Left hindlimb (tissue), 1 donor: ENCODE measurements around the gene PDGFRB.

Experiments
- DNase-seq: peaks from one replicate; pipeline ENCODE4 v3.0.0-alpha.2; 2018

PDGFRB gene

DNA sequence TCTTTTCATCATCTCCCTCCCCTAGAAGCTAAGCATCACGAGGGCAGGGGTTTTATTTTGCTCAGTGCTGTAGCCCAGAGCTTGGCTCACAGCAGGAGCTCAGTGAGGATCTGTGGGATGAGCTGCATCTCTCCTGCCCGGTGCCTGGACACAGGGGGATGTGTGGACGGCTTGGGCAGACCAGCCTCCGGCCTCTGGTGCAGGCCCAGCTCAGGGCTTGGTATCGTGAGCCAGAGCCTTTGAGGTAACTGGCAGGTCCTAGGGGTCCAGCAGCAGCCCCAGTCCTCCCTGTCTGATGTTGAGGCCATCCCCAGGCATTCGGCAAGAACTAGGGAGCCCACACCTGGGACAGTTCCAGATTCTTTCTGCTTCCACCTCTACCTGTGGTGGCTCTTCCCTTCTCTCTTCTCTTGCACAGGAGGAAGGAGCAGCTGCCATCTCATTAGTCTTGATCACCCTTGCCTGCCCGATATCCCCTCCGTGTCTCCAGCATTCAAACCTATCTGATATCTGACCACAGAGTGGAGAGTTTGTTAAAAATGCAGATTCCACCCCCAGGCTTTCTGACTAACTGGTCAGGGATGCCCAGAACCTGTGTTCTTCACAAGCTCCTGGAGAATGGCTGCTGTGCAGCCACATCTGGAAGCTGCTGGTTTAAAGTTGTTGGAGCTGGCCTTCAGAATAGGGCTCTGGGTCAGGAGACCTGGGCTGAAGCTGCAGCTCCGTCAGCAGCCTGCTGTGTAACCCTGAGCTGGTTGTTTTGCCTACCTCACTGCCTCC lies 26.3 kb upstream of the PDGFRB start:
- DNase-seq = no peak

DNA sequence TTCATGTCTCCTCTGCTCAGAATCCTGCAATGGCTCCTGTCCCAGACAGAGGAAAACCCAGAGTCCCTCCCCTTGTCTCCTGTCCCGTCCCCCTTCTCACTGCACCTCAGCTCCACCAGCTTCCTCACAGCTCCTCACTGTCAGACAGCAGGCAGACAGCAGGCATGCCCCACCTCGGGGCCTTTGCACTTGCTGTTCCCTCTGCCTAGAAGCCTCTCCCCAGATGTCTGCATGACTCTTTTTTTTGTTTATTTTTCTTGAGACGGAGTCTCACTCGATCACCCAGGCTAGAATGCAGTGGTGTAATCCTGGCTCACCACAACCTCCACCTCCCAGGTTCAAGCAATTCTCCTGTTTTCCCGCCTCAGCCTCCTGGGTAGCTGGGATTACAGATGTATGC lies 25.4 kb upstream of the PDGFRB start:
- no peak for DNase-seq

DNA sequence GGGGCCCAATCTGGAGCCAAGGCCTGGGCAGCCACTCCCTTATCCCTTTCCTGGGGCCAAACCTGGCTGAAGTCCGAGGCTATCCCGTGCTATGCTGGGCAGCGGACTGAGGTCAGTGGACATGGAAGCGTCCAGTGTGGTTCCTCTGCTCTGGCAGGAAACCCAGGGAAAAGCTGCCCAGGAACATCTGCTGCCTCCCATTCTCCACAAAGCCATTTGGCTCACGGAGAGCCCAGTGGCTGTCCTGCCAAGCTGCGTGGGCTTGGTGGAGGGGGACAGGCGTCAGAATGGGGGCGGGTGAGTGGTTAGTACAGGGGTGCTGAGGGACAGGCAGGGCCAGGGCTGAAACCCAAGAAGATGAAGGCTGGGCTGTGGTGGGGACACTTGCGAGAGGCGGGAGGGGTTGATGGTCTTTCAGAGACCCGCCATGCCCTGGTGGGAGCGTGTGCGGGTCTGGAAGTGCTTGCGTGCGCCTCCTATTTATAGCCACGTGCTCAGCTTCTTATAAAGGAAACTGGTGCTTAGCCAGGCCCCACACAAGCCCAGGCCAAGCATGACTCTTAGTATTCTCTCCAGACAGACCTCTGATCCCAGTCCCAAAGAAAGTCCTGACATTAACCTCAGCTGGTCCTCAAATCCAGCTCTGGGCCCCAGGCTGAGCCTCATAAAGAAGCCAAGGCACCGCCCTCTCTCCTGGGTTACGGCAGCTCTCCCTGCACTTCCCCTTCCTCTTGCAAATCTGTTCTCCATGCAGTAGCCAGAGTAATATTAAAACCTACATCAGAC lies 24.8 kb upstream of the PDGFRB start:
- peak; percentile 90 for DNase-seq

- no peak for DNase-seq
Measured at GRCh38 chr5:150179019-150179620, 23.5 kb upstream of the PDGFRB start.

- no peak for DNase-seq
Measured at GRCh38 chr5:150178262-150178661, 22.6 kb upstream of the PDGFRB start.

DNA sequence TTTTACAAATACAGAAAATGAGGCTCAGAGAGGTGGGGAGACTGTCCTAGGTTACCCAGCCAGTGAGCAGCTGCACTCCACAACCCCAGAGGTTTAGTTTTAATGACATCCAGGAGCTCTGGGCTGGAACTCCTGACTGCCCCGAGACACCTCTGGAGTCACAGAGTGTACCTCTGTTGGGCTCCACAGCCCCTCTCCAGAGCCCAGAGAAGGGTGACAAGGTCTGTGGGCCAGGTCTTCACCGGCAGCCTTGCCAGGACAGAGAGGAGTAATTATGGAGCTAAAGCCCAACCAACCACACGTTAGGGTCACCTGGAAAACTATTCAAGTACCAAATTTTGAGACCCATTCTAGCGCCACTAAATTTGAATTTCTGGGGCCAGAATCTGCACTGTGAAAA lies 22.1 kb upstream of the PDGFRB start:
- no peak for DNase-seq

DNA sequence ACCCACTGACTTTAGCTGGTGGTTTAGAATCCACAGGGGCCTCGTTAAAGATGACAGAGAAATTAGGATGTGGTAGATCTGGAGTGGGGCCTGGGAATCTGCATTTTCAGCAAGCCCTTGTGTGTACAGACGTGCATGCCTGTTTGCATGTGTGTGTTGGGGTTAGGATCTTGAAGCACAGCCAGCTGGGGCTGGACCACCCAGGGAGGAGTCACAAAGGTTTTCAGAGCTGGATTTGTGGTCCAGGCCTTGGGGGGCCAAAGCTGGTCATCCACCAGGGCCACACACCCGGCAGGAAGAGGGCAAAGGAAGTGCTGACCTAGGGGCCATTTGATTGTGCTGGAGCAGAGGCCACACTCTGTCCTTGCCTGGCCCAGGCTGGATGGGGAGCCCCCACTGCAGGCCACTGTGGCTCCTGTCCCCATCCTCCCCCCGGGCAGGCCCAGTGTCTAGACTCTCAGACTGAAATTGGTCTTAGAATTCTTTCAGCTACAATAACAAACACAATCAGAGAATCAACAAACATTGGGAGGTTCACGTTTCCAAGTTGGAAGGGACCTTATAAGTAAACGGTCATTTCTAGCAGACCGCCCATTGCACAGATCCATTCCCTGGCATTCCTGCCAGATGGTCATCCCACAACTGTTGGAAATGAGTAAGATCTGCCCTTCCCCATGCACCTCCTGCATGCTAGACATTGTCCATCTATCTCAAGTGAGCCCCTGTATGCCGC lies 21.3 kb upstream of the PDGFRB start:
- DNase-seq = no peak

- no peak for DNase-seq
Measured at GRCh38 chr5:150175536-150175935, 19.9 kb upstream of the PDGFRB start.

DNA sequence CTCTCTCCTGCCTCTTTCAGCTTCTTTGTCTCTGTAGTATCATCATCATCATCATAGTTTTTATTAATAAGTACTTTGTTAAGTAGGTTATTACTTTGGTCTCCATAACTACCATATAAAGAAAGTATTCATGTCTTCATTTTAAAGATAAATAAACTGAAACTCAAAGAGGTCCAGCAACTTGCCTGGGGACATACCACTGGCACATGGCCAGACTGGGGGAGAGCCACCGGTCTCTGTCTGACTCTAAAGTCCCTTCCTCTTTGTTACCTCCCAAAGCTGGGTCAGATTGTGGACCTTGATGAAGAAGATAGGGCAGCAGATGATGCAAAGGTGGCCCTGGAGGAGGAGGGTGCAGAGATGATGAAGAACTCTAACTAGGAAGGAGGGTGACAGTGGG lies 19.4 kb upstream of the PDGFRB start:
- DNase-seq = no peak

DNA sequence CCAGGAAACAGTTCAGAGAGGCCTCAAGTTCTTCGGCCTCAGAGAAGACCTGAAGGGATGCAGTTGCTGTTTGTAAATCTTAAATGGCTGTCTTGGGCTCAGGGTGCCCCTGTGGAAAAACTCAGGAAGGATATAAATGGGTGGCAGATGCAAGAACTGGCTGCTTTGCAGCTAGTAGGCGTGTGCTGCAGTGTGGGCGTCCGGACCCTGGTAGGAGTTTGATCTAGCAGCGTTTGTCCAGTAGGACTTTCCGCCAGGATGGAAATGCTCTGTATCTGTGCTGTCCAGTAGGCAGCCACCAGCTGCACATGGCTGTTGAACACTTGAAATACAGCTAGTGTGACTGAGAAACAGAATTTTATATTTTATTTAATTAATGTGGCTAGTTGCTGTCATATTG lies 18.6 kb upstream of the PDGFRB start:
- DNase-seq = no peak

GRCh38 chr5:150173161-150173560 lies 17.5 kb upstream of the PDGFRB start:
- no peak for DNase-seq

- DNase-seq = no peak
Measured at GRCh38 chr5:150172556-150172955, 16.9 kb upstream of the PDGFRB start.

DNA sequence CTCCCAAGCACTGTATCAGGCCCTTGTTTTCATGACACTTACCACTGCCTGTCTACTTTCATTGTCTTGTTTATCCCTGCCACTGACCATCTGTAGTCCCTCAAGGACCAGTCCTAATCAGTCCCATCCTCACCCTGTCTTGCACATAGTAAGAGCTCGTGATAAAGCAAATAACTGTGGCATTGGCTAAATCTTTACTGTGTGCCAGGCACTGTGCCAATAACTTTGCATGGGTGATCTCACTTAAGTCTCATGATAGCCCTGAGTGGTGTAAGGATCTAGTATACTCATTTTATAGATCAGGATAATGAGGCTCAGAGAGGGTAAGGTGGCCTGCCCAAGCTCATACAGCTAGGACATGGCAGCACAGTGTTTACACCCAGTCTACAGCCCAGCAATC lies 16.5 kb upstream of the PDGFRB start:
- DNase-seq = no peak

DNA sequence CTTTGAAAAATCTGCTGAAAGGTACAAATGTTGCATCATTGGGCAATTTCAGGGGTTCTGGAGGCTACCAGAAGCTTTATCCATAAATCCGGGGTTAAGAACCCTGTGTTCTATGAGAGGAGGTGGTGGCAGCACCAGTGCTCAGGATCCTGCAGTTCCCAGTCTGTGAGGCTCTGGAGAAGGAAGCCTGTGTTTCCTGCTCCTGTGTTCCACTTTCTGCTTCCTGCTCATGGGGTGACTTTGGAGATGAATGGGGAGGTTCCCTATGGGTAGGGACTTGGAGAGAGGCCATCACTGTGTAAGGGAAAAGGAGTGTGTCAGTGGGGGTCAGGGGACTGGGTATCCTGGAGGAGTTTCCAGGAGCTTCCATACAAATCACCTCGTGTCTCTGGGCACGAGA lies 13.2 kb upstream of the PDGFRB start:
- no peak for DNase-seq

DNA sequence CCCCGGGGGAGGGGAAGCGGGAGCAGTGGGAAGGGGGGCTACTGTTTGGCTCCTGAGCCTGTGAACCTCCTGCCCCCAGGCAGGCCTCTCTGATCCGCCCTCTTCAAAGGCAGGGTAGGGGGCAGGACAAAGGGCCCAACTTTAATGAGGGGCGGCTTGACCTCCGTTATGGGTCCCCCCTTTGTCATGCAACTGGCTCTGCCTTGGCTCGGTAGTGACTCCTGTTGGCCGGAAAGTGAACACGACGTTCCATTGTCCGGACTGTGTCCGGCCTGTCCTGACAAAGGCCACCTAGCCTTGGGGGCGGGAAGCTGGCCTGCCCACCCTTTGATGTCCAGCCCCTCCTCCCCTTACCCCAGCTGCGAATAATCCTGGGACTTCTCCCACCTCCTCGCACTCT lies 12.3 kb upstream of the PDGFRB start:
- DNase-seq = no peak

DNA sequence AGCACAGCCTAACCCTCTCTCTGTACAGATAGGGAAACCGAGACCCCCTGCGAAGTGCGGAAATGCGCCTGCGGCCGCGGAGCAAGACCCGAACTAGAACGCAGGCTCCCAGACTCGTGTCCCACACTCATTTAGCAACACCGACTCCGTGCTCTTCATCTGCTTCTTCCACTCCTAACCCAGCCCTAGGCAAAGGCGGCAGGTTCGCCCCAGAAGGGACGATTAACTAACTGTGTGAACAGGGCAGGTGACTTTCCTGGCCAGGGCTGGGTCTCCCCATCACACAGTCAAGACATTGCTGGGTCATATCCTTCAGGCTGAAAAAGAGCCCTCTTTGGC lies 11.8 kb upstream of the PDGFRB start:
- no peak for DNase-seq

DNA sequence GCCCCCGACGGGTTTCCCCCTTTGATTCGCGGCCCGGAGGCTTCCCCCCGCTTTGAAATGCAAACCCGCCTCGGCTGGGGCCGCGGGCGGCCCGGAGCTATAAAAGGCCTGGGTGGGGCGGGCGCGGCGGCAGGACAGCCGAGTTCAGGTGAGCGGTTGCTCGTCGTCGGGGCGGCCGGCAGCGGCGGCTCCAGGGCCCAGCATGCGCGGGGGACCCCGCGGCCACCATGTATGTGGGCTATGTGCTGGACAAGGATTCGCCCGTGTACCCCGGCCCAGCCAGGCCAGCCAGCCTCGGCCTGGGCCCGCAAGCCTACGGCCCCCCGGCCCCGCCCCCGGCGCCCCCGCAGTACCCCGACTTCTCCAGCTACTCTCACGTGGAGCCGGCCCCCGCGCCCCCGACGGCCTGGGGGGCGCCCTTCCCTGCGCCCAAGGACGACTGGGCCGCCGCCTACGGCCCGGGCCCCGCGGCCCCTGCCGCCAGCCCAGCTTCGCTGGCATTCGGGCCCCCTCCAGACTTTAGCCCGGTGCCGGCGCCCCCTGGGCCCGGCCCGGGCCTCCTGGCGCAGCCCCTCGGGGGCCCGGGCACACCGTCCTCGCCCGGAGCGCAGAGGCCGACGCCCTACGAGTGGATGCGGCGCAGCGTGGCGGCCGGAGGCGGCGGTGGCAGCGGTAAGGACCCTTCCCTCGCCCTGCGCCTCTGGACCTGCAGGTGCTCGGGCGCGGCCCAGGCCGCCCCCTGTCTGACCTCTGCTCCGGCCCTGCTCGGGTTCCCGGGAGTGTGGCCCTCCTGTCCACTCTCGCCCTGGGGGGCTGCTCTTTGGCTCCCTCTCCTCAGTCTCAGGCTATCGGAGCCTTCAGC lies 11.2 kb upstream of the PDGFRB start, which contains the start of gene CDX1:
CDX1 (plus strand) TSS at position 129 of the 862 bp plus-strand sequence; CDS start at position 228, 99 bp downstream.
- DNase-seq = no peak

GRCh38 chr5:150166037-150166649 lies 10.5 kb upstream of the PDGFRB start:
- DNase-seq = no peak

DNA sequence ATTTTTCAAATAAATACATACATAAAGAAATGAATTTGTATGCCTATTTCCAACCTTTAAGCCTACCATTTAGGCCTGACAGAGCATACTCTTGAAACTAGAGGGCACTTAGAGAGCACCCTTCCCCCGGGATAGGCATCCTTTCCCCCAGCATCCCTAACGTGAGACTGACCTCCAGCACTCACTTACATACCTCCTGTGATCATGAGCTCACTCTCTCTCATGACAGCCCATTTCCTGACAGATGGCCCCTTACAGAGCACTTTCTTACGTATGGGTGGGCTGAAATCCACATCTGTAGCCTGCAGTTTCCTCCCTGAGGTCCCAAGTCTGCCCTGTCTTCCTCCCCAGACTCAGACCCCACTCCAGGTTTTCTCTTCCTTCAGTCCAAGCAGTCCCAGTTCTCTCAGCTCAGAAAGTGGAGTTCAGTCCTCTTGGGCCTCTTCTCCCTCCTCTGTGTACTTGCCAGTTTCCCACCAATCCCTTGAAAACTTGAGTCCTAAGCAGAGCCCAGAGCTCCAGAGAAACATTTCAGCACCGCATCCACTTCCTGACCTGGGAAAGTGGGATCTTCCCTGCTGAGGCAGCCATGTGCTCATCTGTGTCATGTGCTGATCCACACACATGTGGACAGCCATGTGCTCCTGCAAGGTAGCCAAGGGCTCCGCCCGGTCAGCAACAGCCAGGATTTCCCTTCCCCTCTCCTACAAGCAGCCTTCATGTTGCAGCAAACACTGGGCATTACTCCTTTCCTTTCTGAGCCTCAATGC lies 8.8 kb upstream of the PDGFRB start:
- peak; percentile 76 for DNase-seq

DNA sequence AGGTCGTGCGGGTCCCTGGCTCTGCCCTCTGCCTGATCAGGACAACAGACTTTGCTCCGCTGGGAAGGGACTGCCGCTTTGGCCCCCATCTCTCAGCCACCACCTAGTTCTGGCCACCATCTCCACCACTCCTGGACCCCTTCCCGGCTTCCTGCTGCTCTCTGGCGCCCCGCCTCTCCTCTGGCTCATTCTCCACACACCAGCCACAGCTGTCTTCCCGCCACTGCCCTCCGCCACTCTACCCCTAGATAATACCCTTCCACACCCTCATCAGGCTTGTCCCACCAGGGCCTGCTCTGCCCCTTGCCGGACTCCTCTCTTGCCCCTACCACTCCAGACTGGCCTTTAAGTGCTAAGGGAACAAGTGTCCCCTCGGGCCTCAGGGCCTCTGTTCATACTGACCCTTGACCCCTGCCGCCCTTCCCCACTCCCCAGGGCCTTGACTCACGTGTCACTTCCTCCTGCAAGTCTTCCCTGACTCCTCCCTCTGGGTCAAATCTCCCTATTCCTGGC lies 8.0 kb upstream of the PDGFRB start:
- peak; percentile 80 for DNase-seq

DNA sequence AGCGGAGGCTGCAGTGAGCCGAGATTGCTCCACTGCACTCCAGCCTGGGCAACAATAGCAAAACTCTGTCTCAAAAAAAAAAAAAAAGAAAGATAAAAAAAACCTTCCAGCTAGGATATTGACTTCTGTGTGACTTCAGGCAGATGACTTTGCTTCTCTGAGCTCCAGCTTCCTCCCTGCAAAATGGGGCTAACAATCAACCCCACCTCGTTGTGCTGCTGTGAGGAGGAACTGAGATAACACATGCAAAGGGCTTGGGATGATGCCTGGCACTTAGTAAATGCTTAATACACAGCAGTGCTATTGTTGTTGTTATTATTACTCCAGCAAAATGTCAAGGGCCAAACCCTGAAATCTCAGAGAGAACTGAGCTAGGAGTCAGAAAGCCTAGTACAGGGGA lies 7.4 kb upstream of the PDGFRB start:
- no peak for DNase-seq
